ENCODE measurements around the gene BRD3OS.

GRCh38 chr9:134028575-134029247, 3.4 kb downstream of the BRD3OS start:
- TF ChIP-seq YY1 (IDR thresholded peaks at IDR 0.05; ENCODE audit: insufficient read depth, insufficient read length) (no peak), SUZ12 (IDR thresholded peaks at IDR 0.05; ENCODE audit: extremely low read depth, insufficient read depth, insufficient read length) (no peak)

All from NT2/D1 (cell line).